ENCODE results near the gene ACBD6.

ACBD6 gene

DNA sequence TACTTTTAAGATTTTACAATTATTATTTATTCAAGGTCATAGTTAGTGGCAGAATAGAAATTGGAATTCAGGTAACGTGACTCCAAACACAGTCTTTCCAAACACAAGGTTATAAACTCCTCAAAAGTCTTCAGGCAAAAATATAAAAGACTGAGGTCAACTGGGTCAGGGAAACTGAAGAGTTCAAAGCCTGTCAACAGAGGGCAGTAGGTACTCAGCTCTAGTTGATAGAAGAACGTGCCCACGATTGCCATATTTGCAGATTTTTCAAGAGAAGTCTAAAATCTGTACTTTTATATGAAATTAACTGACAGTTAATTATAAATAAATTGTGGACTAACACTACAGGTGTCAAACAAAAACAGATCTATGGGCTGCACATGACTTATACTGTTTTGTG lies 137.3 kb downstream of the ACBD6 start:
- DNase-seq: no peak

DNA sequence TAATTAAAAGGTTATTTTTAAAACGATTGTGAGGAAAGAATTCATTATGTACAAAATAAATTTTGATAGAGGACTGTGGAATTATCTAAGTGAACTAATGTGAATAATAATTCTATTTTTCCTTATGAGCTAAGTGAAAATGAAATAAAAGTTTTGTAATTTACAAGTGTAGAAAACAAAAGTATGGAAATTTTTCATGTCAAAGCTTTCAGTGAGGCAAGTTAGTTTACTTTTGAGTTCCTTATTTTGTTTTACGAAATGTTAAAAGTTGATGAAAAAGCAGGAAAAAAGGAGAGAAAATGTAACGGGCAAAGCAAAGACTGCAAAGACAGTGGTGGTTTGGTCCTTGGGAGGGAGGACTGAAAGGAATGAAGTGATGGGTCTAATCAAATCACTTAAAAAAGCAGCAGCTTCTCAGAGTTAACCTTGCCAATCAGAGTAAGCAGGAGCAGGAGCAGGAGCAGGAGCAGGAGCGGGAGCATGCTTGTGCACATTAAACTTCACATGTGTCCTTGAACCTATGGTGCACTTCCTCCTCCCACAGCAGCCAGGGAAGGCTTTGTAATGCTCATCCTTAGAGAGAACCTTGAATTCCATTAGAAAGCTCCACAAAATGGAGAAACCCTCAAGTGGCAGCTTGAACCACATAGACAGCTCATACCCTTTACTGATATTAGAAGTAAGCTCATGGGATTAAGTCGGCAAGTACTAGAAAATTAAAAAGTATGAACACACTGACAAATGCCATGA lies 139.0 kb downstream of the ACBD6 start:
- DNase-seq: no peak

- no peak for DNase-seq
Measured at GRCh38 chr1:180360333-180361075, 141.9 kb downstream of the ACBD6 start.

- DNase-seq: no peak
Measured at GRCh38 chr1:180358649-180359048, 143.7 kb downstream of the ACBD6 start.

- no peak for DNase-seq
Measured at GRCh38 chr1:180353945-180354344, 148.4 kb downstream of the ACBD6 start.

- DNase-seq: no peak
Measured at GRCh38 chr1:180352588-180352987, 149.8 kb downstream of the ACBD6 start.

DNA sequence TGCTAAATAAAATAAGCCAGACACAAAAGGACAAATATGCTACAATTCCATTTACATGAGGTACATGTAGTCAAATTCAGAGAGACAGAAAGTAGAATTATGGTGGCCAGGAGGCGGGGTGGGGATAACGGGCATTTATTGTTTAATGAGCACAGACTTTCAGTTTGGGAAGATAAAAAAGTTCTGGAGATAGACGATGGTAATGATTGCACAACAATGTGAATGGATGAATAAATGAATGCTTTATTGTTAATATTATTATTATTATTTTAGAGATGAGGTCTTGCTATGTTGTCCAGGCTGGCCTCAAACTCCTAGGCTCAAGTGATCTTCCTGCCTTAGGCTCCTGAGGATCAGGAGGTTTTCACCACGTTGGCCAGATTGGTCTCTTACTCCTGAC lies 150.4 kb downstream of the ACBD6 start:
- no peak for DNase-seq

DNA sequence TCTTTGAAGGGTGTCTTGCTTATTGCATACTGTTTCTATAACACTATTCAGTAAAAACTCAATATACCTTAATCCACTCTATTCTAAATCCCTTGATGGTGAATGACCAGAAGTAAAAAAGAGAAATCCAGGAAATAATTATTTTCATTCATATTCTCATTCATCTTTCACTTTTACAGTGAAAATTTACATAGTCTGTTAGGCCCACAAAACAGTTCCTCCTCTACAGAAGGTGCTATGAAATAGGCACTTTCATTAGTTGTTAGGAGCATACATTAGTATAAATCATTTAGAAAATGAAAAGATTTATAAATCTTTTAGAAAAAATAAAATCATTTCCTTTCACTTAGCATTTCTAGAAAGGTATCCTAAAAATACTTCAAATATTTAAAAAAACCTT lies 157.2 kb downstream of the ACBD6 start:
- DNase-seq: no peak

DNA sequence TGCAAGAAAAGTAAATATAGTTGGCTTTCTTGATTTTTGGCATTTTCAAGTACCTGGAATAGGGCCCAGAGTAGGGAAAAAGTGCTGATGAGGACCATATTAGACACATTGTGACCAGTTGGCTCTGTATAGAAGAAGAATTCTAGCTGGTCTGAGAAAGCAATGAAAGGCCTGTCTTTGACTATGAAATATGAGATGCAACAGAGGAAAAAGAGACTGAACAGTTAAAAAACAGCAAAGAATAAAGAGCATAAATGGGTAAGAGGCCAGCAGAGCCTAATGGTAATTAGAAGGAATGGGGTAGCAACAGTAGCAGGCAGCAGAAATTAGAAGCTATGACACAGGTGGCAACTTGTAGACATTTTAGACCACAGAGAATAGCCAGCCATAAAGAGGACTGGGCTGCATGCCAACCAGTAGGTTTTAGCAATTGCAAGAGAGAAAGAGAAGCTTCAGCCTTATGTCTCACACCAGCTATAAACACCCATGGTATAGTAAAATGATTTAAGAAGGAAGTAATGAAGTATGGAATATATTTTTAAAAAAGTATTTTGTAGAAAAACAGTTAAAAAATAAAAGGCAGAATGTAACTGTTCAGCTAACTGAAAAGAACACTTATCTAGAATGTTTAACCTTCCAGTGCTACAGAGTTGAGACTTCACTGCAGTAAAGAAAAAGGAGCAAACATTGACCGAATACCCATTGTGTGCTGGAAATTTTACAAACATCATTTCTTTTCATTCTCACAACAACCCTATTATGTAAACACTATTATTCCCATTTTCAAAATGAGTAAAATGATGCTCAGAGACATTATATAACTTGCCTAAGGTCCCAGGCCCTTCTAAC lies 158.2 kb downstream of the ACBD6 start:
- peak; percentile 97 for DNase-seq

DNA sequence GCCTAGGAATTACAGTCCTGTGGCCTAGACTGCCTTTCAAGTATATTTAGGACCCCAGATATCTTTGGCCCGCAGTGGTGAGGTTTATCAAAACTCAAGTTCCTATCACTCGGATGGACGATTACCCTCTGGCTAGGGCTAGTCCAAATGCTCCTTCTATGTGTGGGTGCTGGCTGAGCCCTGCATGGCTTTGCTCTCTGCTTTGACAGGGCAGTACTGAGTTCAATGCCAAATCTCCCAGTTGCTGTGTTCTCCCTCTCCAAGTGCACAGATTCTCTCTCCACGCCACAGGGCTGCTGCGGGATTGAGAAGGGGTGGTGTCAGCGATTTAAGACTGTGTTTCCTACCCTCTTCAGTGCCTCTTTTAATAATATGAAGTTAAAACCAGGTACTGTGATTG lies 175.3 kb downstream of the ACBD6 start:
- no peak for DNase-seq

GRCh38 chr1:180312926-180313325 lies 189.5 kb downstream of the ACBD6 start:
- no peak for DNase-seq

DNA sequence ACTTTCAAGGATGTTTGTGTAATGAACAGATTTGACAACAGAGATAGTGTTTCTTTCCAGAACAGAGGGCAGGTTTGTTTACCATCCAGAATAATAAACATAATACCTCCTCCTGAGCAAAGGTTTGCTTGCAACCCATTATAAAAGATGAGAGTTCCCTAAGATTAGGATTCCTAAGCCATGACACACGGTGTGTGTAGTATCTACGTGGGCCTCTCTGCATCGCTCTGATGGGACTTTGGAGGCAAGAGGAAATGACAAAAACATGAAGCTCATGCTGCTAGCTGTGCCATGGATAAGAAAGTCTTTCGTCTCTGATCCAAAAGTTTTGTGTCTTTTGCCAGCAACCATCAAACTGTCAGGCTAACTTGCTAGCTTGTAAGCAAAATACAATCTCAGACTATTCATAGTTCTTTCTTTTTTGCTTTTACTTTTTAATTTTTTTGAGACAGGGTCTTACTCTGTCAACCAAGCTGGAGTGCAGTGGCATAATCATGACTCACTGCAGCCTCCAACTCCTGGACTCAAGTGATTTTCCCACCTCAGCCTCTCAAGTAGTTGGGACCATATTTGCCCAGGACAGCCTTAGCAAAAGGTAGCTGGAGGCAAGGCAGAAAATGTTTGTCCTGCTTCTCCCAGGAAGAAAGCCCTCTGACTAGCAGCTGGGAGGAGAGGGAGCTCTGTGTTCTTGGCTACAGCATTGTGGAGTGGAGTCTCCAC lies 191.2 kb downstream of the ACBD6 start:
- DNase-seq: no peak

DNA sequence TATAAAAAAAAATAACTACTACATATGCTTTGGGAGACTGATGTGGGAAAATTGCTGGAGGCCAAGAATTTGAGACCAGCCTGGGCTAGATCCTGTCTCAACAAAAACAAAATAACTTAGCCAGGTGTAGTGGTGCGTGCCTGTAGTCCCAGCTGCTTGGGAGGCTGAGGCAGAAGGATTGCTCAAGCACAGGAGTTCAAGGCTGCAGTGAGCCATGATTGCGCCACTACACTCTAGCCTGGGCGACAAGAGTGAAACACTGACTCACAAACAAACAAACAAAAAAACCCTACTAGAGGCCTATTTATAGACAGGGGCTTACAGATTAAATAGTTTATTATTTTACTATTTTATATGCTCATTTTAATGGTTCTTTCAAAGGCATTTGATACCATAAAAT lies 192.3 kb downstream of the ACBD6 start:
- no peak for DNase-seq

- DNase-seq: no peak
Measured at GRCh38 chr1:180309338-180309737, 193.0 kb downstream of the ACBD6 start.

GRCh38 chr1:180301135-180301742 lies 201.1 kb downstream of the ACBD6 start:
- no peak for DNase-seq

GRCh38 chr1:180299479-180300221 lies 202.7 kb downstream of the ACBD6 start:
- DNase-seq: no peak

- no peak for DNase-seq
Measured at GRCh38 chr1:180295999-180296398, 206.4 kb downstream of the ACBD6 start.

DNA sequence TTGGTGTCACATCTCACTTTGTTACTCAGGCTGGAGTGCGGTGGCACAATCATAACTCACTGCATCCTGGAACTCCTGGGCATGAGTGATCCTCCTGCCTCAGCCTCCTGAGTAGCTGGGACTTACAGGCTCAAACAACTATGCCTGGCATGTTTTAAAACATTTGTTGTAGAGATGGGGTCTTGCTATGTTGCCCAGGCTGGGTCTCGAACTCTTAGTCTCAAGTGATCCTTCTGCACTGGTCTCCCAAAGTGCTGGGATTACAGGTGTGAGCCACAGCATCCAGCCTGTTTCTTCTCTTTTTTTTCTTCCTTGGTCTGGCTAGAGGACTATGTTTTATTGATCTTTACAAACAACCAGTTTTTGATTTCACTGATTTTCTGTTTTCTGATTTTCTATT lies 207.7 kb downstream of the ACBD6 start:
- DNase-seq: no peak

DNA sequence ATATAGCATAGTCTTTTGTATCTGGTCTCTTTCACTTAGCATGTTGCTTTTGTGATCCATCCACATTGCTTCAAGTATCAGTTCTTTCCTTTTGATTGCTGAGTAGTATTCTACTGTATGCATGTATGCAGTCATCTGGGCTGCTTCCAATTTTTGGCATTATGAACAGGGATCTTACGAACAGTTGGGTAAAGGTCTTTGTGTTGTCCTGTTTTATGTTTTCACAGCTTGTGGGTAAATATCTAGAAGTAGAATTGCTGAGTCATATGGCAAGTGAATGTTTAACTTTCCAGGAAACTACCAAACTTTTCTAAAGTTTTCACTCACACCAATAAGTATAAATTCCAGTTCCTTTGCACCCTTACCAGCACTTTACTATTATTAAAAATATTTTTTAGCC lies 211.4 kb downstream of the ACBD6 start:
- no peak for DNase-seq

DNA sequence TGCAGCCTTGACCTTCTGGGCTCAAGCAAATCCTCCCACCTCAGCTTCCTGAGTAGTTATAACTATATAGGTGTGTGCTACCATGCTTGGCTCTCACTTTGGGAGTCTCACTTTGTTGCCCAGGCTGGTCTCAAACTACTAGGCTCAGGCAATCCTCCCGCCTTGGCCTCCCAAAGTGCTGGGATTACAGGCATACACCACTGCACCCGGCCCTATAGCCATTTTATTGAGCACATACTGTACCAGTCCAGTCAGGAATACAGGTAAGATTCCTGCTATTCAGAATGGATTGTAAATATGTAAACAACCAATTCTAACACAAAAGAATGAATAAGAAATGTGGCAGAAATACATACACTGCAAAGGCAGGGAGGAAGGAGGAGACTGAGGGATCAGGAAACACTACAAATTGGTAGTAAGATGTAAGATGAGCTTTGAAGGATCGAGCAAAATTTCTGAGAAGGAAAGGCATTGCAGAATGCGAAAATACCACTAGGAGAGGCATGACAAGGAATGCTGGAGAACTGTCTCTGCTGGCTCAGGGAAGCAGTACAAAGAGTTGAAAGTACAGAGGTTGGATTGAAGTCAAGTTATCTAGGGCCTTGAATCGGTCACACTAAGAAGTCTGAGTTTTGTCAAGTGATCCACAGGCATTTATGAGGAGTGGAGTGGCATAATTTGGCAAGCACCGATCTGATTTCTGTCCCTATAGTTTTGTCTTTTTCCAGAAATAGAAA lies 211.9 kb downstream of the ACBD6 start:
- DNase-seq: no peak

- DNase-seq: no peak
Measured at GRCh38 chr1:180288940-180289339, 213.4 kb downstream of the ACBD6 start.
